ENCODE results near the gene USP47. TPM values are rescaled to one million over a fixed set of nuclear protein-coding genes. Genes with fewer than 3 reads are reported as not detected.

Gene USP47
- total and polyA plus RNA-seq, 9 of the 15 experiments (the other 6 are each of a cell fraction or from before 2014, with no cell fraction given): 13.1 to 63.6 (median 34.7) TPM

DNA sequence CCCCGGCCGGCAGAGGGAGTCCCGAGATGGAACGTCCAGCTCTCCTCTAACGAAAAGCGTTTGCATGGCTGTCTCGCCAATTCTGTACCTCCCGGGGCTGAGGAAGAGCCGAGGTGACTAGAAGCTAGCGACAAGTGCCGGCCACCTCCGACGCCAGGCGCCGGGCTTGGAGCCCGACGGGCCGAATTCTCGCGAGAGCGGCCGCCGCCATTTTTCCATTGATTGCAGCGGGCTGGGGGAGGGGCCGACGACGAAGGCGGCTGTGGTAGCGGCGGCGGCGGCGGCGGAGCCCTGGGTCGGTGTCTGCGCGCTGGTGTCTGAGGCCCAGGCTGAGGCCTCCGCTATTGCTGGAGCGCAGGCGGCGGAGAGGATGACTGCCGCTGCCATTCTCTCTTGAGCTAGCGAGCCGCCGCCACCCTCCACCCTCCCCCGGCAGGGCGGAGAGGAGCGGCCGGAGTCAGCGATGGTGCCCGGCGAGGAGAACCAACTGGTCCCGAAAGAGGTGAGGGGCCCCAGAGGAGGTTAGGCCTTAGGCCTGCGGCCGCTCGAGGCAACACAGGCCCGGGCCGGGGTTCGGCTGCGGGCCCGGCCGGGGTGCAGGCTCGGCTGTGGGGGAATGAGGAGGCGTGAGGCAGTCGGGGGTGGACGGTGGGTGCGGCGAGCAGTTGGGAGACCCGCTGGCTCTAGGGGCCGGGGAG is at the start of gene USP47 (continued):
- peak; percentile 79 for TF ChIP-seq CXXC5 (CRISPR knock-in tag; IDR thresholded peaks at IDR 0.05)
- no peak for TF ChIP-seq DPF2 (IDR thresholded peaks at IDR 0.05)
- TF ChIP-seq ZNF311 (CRISPR knock-in tag; IDR thresholded peaks at IDR 0.05): no peak
- TF ChIP-seq, protein P1, sequence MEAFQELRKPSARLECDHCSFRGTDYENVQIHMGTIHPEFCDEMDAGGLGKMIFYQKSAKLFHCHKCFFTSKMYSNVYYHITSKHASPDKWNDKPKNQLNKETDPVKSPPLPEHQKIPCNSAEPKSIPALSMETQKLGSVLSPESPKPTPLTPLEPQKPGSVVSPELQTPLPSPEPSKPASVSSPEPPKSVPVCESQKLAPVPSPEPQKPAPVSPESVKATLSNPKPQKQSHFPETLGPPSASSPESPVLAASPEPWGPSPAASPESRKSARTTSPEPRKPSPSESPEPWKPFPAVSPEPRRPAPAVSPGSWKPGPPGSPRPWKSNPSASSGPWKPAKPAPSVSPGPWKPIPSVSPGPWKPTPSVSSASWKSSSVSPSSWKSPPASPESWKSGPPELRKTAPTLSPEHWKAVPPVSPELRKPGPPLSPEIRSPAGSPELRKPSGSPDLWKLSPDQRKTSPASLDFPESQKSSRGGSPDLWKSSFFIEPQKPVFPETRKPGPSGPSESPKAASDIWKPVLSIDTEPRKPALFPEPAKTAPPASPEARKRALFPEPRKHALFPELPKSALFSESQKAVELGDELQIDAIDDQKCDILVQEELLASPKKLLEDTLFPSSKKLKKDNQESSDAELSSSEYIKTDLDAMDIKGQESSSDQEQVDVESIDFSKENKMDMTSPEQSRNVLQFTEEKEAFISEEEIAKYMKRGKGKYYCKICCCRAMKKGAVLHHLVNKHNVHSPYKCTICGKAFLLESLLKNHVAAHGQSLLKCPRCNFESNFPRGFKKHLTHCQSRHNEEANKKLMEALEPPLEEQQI (IDR thresholded peaks at IDR 0.05): peak; percentile 74
- no peak for TF ChIP-seq SPI1 (IDR thresholded peaks at IDR 0.05; ENCODE audit: borderline replicate concordance, low read depth, low read length)
- TF ChIP-seq ZBTB9 (CRISPR knock-in tag; IDR thresholded peaks at IDR 0.05): no peak
- no peak for TF ChIP-seq ZBTB43 (CRISPR knock-in tag; IDR thresholded peaks at IDR 0.05)
- TF ChIP-seq PCBP2 (IDR thresholded peaks at IDR 0.05; ENCODE audit: low read depth, low read length, poor library complexity, severe bottlenecking): no peak
- TF ChIP-seq, protein P2, sequence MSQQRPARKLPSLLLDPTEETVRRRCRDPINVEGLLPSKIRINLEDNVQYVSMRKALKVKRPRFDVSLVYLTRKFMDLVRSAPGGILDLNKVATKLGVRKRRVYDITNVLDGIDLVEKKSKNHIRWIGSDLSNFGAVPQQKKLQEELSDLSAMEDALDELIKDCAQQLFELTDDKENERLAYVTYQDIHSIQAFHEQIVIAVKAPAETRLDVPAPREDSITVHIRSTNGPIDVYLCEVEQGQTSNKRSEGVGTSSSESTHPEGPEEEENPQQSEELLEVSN (IDR thresholded peaks at IDR 0.05; ENCODE audit: borderline replicate concordance in 1 of 2, extremely low read depth in 1 of 2, insufficient read depth in 1 of 2, insufficient read length in 1 of 2, low read depth in 1 of 2, low read length in 1 of 2, poor library complexity in 1 of 2, severe bottlenecking in 1 of 2): peak in 1 of 2 experiments; percentile 49
- no peak for TF ChIP-seq ZNF140 (CRISPR knock-in tag; IDR thresholded peaks at IDR 0.05)
- TF ChIP-seq RBM17 (IDR thresholded peaks at IDR 0.05; ENCODE audit: borderline replicate concordance, low read depth, low read length): no peak
- no peak for TF ChIP-seq SRSF7 (optimal IDR thresholded peaks at IDR 0.05; ENCODE audit: low read depth, low read length)
- no peak for TF ChIP-seq ZNF174 (CRISPR knock-in tag; IDR thresholded peaks at IDR 0.05)
- no peak for TF ChIP-seq MAFK (IDR thresholded peaks at IDR 0.05; ENCODE audit: low read length)
- no peak for TF ChIP-seq ZNF124 (CRISPR knock-in tag; IDR thresholded peaks at IDR 0.05)
- no peak for TF ChIP-seq LEF1 (IDR thresholded peaks at IDR 0.05)
- no peak for TF ChIP-seq PURB (CRISPR knock-in tag; IDR thresholded peaks at IDR 0.05; ENCODE audit: low read depth)
- TF ChIP-seq, protein P3, sequence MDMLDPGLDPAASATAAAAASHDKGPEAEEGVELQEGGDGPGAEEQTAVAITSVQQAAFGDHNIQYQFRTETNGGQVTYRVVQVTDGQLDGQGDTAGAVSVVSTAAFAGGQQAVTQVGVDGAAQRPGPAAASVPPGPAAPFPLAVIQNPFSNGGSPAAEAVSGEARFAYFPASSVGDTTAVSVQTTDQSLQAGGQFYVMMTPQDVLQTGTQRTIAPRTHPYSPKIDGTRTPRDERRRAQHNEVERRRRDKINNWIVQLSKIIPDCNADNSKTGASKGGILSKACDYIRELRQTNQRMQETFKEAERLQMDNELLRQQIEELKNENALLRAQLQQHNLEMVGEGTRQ (CRISPR knock-in tag; IDR thresholded peaks at IDR 0.05): no peak
- no peak for TF ChIP-seq PHTF2 (CRISPR knock-in tag; IDR thresholded peaks at IDR 0.05)
- TF ChIP-seq TCF3 (CRISPR knock-in tag; IDR thresholded peaks at IDR 0.05): no peak
- TF ChIP-seq NFYB (IDR thresholded peaks at IDR 0.05; ENCODE audit: extremely low read depth, insufficient read length): no peak
- TF ChIP-seq BCL6 (CRISPR knock-in tag; IDR thresholded peaks at IDR 0.05): no peak
- no peak for TF ChIP-seq PTRF (tag; IDR thresholded peaks at IDR 0.05)
